Liver (tissue), 9 donors: Measurements from ENCODE around the gene TMEM204. TPM values are rescaled to one million over a fixed set of nuclear protein-coding genes. Genes with fewer than 3 reads are reported as not detected.

Source experiments
- DNase-seq: peaks from one replicate; pipeline ENCODE4 v3.0.0-alpha.2; 2017; ENCODE audit warnings: low spot score
- H3K27ac ChIP-seq, 2 donors: one replicate each; pipeline ENCODE4 v1.7.0; 2013; ENCODE audit warnings: inconsistent platforms in 2 of 2, low read length in 2 of 2, control low read depth in 1 of 2, low read depth in 1 of 2, mild to moderate bottlenecking in 1 of 2
- H3K27me3 ChIP-seq, 4 donors: one replicate each; pipeline versions ENCODE4 v1.6.1 to v1.7.0; 2013; ENCODE audit warnings: low read length in 3 of 4, inconsistent platforms in 1 of 4, mild to moderate bottlenecking in 1 of 4, moderate library complexity in 1 of 4; ENCODE audit not compliant: control insufficient read depth in 4 of 4, insufficient read depth in 4 of 4
- H3K36me3 ChIP-seq, 4 donors: one replicate each; pipeline versions ENCODE4 v1.6.1 to v1.7.0; 2013; ENCODE audit warnings: low read length in 3 of 4, mild to moderate bottlenecking in 3 of 4, low read depth in 1 of 4, moderate library complexity in 1 of 4; ENCODE audit not compliant: control insufficient read depth in 4 of 4, insufficient read depth in 3 of 4
- H3K4me1 ChIP-seq, 4 donors: one replicate each; pipeline versions ENCODE4 v1.6.1 to v1.7.0; 2013; ENCODE audit warnings: low read length in 3 of 4, mild to moderate bottlenecking in 3 of 4, moderate library complexity in 1 of 4; ENCODE audit not compliant: control insufficient read depth in 4 of 4, insufficient read depth in 4 of 4
- H3K4me3 ChIP-seq, 3 donors: one replicate each; pipeline versions ENCODE4 v1.6.1 to v1.7.0; 2013; ENCODE audit warnings: low read length in 3 of 3, control low read depth in 1 of 3, low read depth in 1 of 3, mild to moderate bottlenecking in 1 of 3
- H3K9ac ChIP-seq, 2 donors: one replicate each; pipeline ENCODE4 v1.7.0; 2013; ENCODE audit warnings: low read length in 2 of 2, mild to moderate bottlenecking in 2 of 2, moderate library complexity in 2 of 2, control low read depth in 1 of 2, low read depth in 1 of 2
- H3K9me3 ChIP-seq, 4 donors: one replicate each; pipeline versions ENCODE4 v1.6.1 to v1.7.0; 2013; ENCODE audit warnings: low read length in 3 of 4; ENCODE audit not compliant: control insufficient read depth in 4 of 4
- EGR1 ChIP-seq, 2 donors: IDR thresholded peaks; 2 replicates each; pipeline ENCODE4 v1.6.1; 2016 to 2018; ENCODE audit warnings: antibody characterized with exemption in 2 of 2, low read depth in 2 of 2
- FOXA2 ChIP-seq: IDR thresholded peaks from 2 replicates; pipeline ENCODE4 v1.6.1; 2016; ENCODE audit warnings: antibody characterized with exemption
- HNF4A ChIP-seq, 2 donors: conservative IDR thresholded peaks; 2 replicates each; pipeline ENCODE4 v1.6.1; 2016; ENCODE audit warnings: antibody characterized with exemption in 2 of 2, mild to moderate bottlenecking in 2 of 2
- HNF4G ChIP-seq: IDR thresholded peaks from 2 replicates; pipeline ENCODE4 v1.6.1; 2016; ENCODE audit warnings: antibody characterized with exemption
- JUND ChIP-seq, 2 donors: IDR thresholded peaks; 2 replicates each; pipeline ENCODE4 v1.6.1; 2016; ENCODE audit warnings: antibody characterized with exemption in 2 of 2
- RAD21 ChIP-seq, 2 donors: IDR thresholded peaks; 2 replicates each; pipeline ENCODE4 v1.6.1; 2016; ENCODE audit warnings: antibody characterized with exemption in 2 of 2, mild to moderate bottlenecking in 2 of 2
- TAF1 ChIP-seq: conservative IDR thresholded peaks from 2 replicates; pipeline ENCODE4 v1.6.1; 2016; ENCODE audit warnings: antibody characterized with exemption, mild to moderate bottlenecking
- YY1 ChIP-seq: IDR thresholded peaks from 2 replicates; pipeline ENCODE4 v1.6.1; 2016; ENCODE audit warnings: antibody characterized with exemption, mild to moderate bottlenecking
- WGBS: extraction: QIAGEN DNeasy Blood & Tissue Kit; methylation state at CpG from one replicate; pipeline ENCODE4 v1.1.7; 2013; 5-methylcytosine and 5-hydroxymethylcytosine counted together
- polyA plus RNA-seq, 2 donors: library from polyadenylated mRNA; stranded (reverse) in 1 of 2; unstranded in 1 of 2; fragments of 200-250 nt in 1 of 2; fragments of >200 nt in 1 of 2; fragmentation: Nextera tagmentation in 1 of 2; extraction: Ambion mirVana in 1 of 2; gene quantifications; one replicate each; pipeline versions ENCODE4 v1.2.1 to v1.2.3, GENCODE V29; 2013 to 2015
- total RNA-seq, 2 donors: library from RNA; depleted of rRNA; stranded (reverse); fragments of >200 nt; gene quantifications; one replicate each; pipeline ENCODE4 v1.2.3, GENCODE V29; 2014
- TF ChIP-seq, protein P1 (sequence below): fragments of 150-350 bp; IDR thresholded peaks from 2 replicates; pipeline ENCODE4 v1.5.1; 2017; ENCODE audit warnings: improper control_type of control experiment, low read depth, low read length; ENCODE audit not compliant: missing input control
- TF ChIP-seq, protein P2 (sequence below): IDR thresholded peaks from 2 replicates; pipeline ENCODE4 v1.6.1; 2016; ENCODE audit warnings: antibody characterized with exemption
- TF ChIP-seq, protein P3 (sequence below): IDR thresholded peaks from 2 replicates; pipeline ENCODE4 v1.6.1; 2016; ENCODE audit warnings: antibody characterized with exemption
- donor health status: healthy.
- donor health status: healthy.
- donor health status: healthy.
- donor health status: healthy.
- donor health status: healthy.

Gene TMEM204
- total and polyA plus RNA-seq, 4 donors: 3.5 to 14.4 (median 10.7) TPM

DNA sequence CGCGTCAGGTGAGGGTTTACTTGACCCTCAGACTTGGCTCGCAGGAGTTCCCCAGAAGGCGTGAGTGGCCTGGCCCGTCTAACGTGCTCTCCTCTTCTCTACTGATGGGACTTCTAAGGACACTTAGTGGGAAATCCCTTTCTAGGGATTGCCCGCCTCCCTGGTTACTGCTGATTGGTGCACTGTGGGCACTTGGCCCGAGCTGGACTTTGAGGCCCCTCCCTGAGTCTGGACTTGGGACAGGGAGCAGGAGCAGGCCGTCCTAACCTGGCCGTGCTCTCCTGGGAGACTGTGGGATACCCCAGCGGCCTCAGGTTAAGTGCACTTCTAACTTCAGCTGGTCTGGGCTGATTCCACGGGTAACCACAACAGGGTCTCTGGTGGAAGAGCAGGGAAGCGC, 63.7 kb downstream of the TMEM204 start (continued):
- TF ChIP-seq, protein P1, sequence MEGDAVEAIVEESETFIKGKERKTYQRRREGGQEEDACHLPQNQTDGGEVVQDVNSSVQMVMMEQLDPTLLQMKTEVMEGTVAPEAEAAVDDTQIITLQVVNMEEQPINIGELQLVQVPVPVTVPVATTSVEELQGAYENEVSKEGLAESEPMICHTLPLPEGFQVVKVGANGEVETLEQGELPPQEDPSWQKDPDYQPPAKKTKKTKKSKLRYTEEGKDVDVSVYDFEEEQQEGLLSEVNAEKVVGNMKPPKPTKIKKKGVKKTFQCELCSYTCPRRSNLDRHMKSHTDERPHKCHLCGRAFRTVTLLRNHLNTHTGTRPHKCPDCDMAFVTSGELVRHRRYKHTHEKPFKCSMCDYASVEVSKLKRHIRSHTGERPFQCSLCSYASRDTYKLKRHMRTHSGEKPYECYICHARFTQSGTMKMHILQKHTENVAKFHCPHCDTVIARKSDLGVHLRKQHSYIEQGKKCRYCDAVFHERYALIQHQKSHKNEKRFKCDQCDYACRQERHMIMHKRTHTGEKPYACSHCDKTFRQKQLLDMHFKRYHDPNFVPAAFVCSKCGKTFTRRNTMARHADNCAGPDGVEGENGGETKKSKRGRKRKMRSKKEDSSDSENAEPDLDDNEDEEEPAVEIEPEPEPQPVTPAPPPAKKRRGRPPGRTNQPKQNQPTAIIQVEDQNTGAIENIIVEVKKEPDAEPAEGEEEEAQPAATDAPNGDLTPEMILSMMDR: no peak
- TF ChIP-seq TAF1: no peak
- no peak for TF ChIP-seq FOXA2
- TF ChIP-seq HNF4G: no peak
- no peak for TF ChIP-seq RAD21 (IDR thresholded peaks at IDR 0.05)

DNA sequence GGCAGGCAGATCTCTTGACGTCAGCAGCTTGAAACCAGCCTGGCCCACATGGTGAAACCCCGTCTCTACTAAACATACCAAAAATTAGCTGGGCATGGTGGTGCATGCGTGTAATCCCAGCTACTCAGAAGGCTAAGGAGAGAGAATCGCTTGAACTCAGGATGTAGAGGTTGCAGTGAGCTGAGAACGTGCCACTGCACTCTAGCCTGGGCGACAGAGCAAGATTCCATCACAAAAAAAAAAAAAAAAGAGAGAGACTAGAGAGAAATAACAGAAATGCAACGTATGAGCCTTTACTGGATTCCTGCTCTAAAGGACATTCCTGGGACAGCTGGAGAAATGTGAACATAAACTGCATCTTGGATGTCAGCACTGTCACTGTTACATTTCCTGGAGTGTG, 67.6 kb downstream of the TMEM204 start:
- Histone ChIP-seq H3K4me1 (no peaks in the 10 kb centered on the region), H3K9me3 (no peaks in the 10 kb centered on the region), H3K36me3 (peaks cover 0 to 9% (median 0%) of the 10 kb centered on the region in 4 donors), H3K27me3 (no peaks in the 10 kb centered on the region), H3K9ac (no peak overlapping the region), H3K27ac (no peak overlapping the region), H3K4me3 (no peak overlapping the region)
- TF ChIP-seq EGR1 (IDR thresholded peaks at IDR 0.05; ENCODE audit: low read depth in 2 of 2): no peak
- TF ChIP-seq HNF4A (conservative IDR thresholded peaks at IDR 0.05): no peak
- TF ChIP-seq, protein P2, sequence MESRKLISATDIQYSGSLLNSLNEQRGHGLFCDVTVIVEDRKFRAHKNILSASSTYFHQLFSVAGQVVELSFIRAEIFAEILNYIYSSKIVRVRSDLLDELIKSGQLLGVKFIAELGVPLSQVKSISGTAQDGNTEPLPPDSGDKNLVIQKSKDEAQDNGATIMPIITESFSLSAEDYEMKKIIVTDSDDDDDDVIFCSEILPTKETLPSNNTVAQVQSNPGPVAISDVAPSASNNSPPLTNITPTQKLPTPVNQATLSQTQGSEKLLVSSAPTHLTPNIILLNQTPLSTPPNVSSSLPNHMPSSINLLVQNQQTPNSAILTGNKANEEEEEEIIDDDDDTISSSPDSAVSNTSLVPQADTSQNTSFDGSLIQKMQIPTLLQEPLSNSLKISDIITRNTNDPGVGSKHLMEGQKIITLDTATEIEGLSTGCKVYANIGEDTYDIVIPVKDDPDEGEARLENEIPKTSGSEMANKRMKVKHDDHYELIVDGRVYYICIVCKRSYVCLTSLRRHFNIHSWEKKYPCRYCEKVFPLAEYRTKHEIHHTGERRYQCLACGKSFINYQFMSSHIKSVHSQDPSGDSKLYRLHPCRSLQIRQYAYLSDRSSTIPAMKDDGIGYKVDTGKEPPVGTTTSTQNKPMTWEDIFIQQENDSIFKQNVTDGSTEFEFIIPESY: no peak
- TF ChIP-seq, protein P1: no peak
- TF ChIP-seq, protein P3, sequence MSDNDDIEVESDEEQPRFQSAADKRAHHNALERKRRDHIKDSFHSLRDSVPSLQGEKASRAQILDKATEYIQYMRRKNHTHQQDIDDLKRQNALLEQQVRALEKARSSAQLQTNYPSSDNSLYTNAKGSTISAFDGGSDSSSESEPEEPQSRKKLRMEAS: no peak
- TF ChIP-seq JUND (IDR thresholded peaks at IDR 0.05): no peak
- WGBS: 95% methylated on average over 7 of the region's 7 CpGs
- no peak for DNase-seq

DNA sequence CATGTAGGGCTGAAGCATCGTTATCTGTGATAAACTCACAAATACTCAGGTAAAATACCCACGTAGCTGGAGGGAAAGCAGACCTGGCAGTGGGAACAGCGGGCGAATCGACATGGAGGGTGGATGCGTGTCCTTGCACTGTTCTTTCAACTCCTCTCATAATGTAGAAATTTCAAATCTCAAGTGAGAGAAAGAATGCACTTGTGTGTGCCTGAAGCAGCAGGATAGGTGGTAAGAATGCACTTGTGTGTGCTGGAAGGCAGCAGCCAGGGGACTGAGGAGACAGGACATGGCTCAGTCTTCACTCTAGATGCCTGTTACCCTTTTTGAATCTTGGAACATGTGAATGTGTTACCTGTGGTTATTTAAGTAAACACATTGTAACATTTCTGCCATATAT, 68.0 kb downstream of the TMEM204 start:
- Histone ChIP-seq H3K36me3 (peaks cover 0 to 12% (median 0%) of the 10 kb centered on the region in 4 donors), H3K9ac (no peak overlapping the region), H3K27ac (no peak overlapping the region), H3K4me1 (no peaks in the 10 kb centered on the region), H3K27me3 (no peaks in the 10 kb centered on the region), H3K9me3 (no peaks in the 10 kb centered on the region), H3K4me3 (no peak overlapping the region)
- no peak for TF ChIP-seq YY1
- no peak for DNase-seq
- 98% methylated on average over 6 of the region's 6 CpGs for WGBS
